GM12878 (cell line): ENCODE data around the gene PLXNA4. TPM values are rescaled to one million over a fixed set of nuclear protein-coding genes. Genes with fewer than 3 reads are reported as not detected.

ENCODE experiments used
- ATAC-seq: fragments of 200-7000 bp; cut with Tn5 transposase; 3 replicates; pipeline ENCODE4 v1.9.1; 2020; ENCODE audit warnings: mild to moderate bottlenecking, moderate library complexity
- BruUV-seq: library from RNA; stranded (reverse); fragments of 400-500 nt; replicated peaks from 2 replicates; lab custom pipeline; 2021; lab: Mats Ljungman, UMichigan
- CTCF ChIA-PET: fragments of 300-600 bp; sonication (Branson Sonifier 250); formaldehyde crosslinking; extraction: SDS; loops from one replicate; lab custom pipeline; 2021; ENCODE audit warnings: inconsistent platforms; lab: Yijun Ruan, JAX
- POLR2A ChIA-PET: fragments of 350-600 bp; formaldehyde crosslinking; extraction: SDS; loops from one replicate; lab custom pipeline; 2021; ENCODE audit warnings: inconsistent platforms; lab: Charles Lee
- RAD21 ChIA-PET: fragments of 300-600 bp; sonication (Branson Sonifier 250); formaldehyde crosslinking; loops from one replicate; lab custom pipeline; 2023; ENCODE audit warnings: antibody characterized with exemption; ENCODE audit not compliant: unreplicated experiment; lab: Charles Lee
- SMC1A ChIA-PET: fragments of 300-600 bp; sonication (Branson Sonifier 250); formaldehyde crosslinking; loops from one replicate; lab custom pipeline; 2023; ENCODE audit not compliant: unreplicated experiment, uncharacterized antibody; lab: Charles Lee
- DNase-seq: peaks from one replicate; pipeline ENCODE4 v3.0.0-alpha.2; 2011; ENCODE audit warnings: low read depth, low spot score
- FAIRE-seq: peaks from 3 replicates; lab custom pipeline; 2011; peaks lifted over from hg19 to GRCh38; lab: Jason Lieb, UNC
- H2AFZ ChIP-seq: 2 replicates; pipeline ENCODE4 v1.6.0; 2011; ENCODE audit warnings: low read depth, low read length, control low read depth; ENCODE audit not compliant: control insufficient read depth
- H3K27ac ChIP-seq: 2 replicates; pipeline ENCODE4 v1.5.1; 2011; ENCODE audit warnings: control low read depth; ENCODE audit not compliant: control insufficient read depth, insufficient read depth
- H3K27me3 ChIP-seq, 2 experiments: replicated peaks in 1 of 2; 2 replicates each; pipeline versions ENCODE4 v1.6.0 to v1.6.1; 2011; ENCODE audit warnings: low read length in 1 of 2; ENCODE audit not compliant: control insufficient read depth in 2 of 2, insufficient read depth in 2 of 2
- H3K36me3 ChIP-seq, 2 experiments: 2 replicates each; pipeline ENCODE4 v1.5.1; 2011; ENCODE audit warnings: low read length in 1 of 2; ENCODE audit not compliant: control insufficient read depth in 2 of 2, insufficient read depth in 2 of 2
- H3K4me1 ChIP-seq: 2 replicates; pipeline ENCODE4 v1.6.1; 2011; ENCODE audit warnings: mild to moderate bottlenecking, low read length, moderate library complexity, mixed read lengths; ENCODE audit not compliant: control insufficient read depth, insufficient read depth
- H3K4me2 ChIP-seq: 2 replicates; pipeline ENCODE4 v1.6.0; 2011; ENCODE audit warnings: control low read depth; ENCODE audit not compliant: control insufficient read depth, insufficient read depth
- H3K4me3 ChIP-seq: fragments of 200-600 bp; sonication (generic); 2 replicates; pipeline ENCODE4 v1.5.1; 2016
- H3K79me2 ChIP-seq: 2 replicates; pipeline ENCODE4 v1.6.0; 2011; ENCODE audit warnings: low read length; ENCODE audit not compliant: control insufficient read depth, insufficient read depth
- H3K9ac ChIP-seq: 2 replicates; pipeline ENCODE4 v1.8.0; 2011; ENCODE audit warnings: low read length, control low read depth, mixed read lengths; ENCODE audit not compliant: control insufficient read depth, insufficient read depth
- H3K9me3 ChIP-seq: replicated peaks from 3 replicates; pipeline ENCODE4 v1.5.1; 2011; ENCODE audit warnings: mild to moderate bottlenecking, low read length; ENCODE audit not compliant: control insufficient read depth, insufficient read depth
- H4K20me1 ChIP-seq: 2 replicates; pipeline ENCODE4 v1.6.0; 2011; ENCODE audit not compliant: control insufficient read depth, insufficient read depth
- FOS ChIP-seq: IDR thresholded peaks from 3 replicates; pipeline ENCODE4 v1.6.1; 2011; ENCODE audit warnings: borderline replicate concordance; ENCODE audit not compliant: insufficient read length; ENCODE audit errors: extremely low read depth
- NFYA ChIP-seq: IDR thresholded peaks from 2 replicates; pipeline ENCODE4 v1.6.1; 2011; ENCODE audit warnings: low read depth, mild to moderate bottlenecking, low read length, improper control_type of control experiment, borderline replicate concordance
- POLR2AphosphoS5 ChIP-seq: IDR thresholded peaks from 2 replicates; pipeline ENCODE4 v1.6.1; 2011; ENCODE audit warnings: mild to moderate bottlenecking, low read length, inconsistent platforms
- RBBP5 ChIP-seq: fragments of 200-600 bp; sonication (generic); conservative IDR thresholded peaks from 2 replicates; pipeline ENCODE4 v1.6.1; 2016
- RELB ChIP-seq: fragments of 450-650 bp; IDR thresholded peaks from 2 replicates; pipeline ENCODE4 v1.6.1; 2017; ENCODE audit warnings: low read depth, mild to moderate bottlenecking, moderate library complexity
- SP1 ChIP-seq: IDR thresholded peaks from one replicate; pipeline ENCODE4 v1.6.1; 2011; ENCODE audit warnings: low read depth, low read length
- TAF1 ChIP-seq: IDR thresholded peaks from 2 replicates; pipeline ENCODE4 v1.6.1; 2011; ENCODE audit warnings: mild to moderate bottlenecking, low read depth, low read length, borderline replicate concordance
- ZNF217 ChIP-seq: fragments of 450-650 bp; IDR thresholded peaks from 2 replicates; pipeline ENCODE4 v1.6.1; 2017; ENCODE audit warnings: antibody characterized with exemption, mild to moderate bottlenecking
- WGBS: methylation state at CpG from one replicate; pipeline ENCODE4 v1.1.6; 2016; ENCODE audit warnings: low lambda C conversion rate; ENCODE audit not compliant: insufficient replicate concordance, insufficient coverage; ENCODE audit errors: missing lambda C conversion rate; 5-methylcytosine and 5-hydroxymethylcytosine counted together
- in situ Hi-C: fragments of 300-500 bp; cut with MboI; formaldehyde crosslinking; loops from 9 replicates; pipeline ENCODE4 v1.14.3; 2018; ENCODE audit warnings: mixed read lengths
- intact Hi-C: fragments of 100-400 bp; cut with micrococcal nuclease; formaldehyde crosslinking; loops from one replicate; pipeline ENCODE4 v1.14.2; 2022; ENCODE audit not compliant: unreplicated experiment
- polyA plus RNA-seq, 11 experiments: library from polyadenylated mRNA; depleted of rRNA in 4 of 11; unstranded in 6 of 11; stranded (reverse) in 5 of 11; fragments of >200 nt; fragmentation: Nextera tagmentation in 4 of 11; fragmentation: Illumina TruSeq in 1 of 11; extraction: Ambion mirVana in 4 of 11; extraction: Trizol in 1 of 11; gene quantifications; 1 replicate in 1 of 11; 2 replicates in 10 of 11; pipeline versions ENCODE4 v1.2.1 to v1.2.3, GENCODE V29; 2011 to 2016; ENCODE audit warnings: inconsistent platforms in 2 of 11, missing spikeins in 2 of 11, low read depth in 1 of 11
- total RNA-seq, 4 experiments: library from RNA; depleted of rRNA in 3 of 4; stranded (reverse); fragments of >200 nt in 3 of 4; fragmentation: Illumina TruSeq in 1 of 4; extraction: Trizol in 1 of 4; gene quantifications; 2 replicates each; pipeline versions ENCODE4 v1.2.1 to v1.2.3, GENCODE V29; 2013 to 2021
- TF ChIP-seq, protein P1 (sequence below): fragments of 450-650 bp; IDR thresholded peaks from 2 replicates; pipeline ENCODE4 v1.6.1; 2014; ENCODE audit warnings: mild to moderate bottlenecking

Gene PLXNA4
- total and polyA plus RNA-seq, 10 of the 15 experiments (the other 5 are each of a cell fraction or from before 2014, with no cell fraction given): 0.03 TPM; not detected in 9

DNA sequence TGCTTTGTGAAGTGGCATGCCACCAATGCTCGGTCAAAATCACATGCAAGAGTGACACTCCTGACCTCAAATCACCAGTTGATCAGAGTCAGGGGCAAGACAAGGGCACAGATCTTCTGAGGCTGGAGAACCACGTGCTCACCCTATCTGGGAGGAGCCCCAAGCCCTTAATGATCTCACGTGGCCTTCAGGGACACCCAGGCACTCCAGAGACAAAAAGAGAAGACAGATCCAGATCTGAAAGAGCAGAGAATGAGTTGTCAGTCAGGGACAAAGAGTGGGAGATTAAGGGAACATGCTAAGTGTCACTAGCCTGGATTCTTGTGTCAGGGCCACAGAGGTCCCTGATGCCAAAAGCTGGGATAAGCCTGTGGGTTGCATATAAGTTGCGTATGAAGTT is 134.3 kb downstream of the PLXNA4 start:
- H3K27me3 ChIP-seq: no peaks in the 10 kb centered on the region
- ATAC-seq: no peak
- intact Hi-C loops (no loop called here), in situ Hi-C loops (no loop called here)
- H3K36me3 ChIP-seq: no peaks in the 10 kb centered on the region
- DNase-seq: no peak
- H2AFZ ChIP-seq: no peak overlapping the region
- no peak for FAIRE-seq
- no peak overlapping the region for H3K9ac ChIP-seq
- no TSS peak for BruUV-seq
- CTCF ChIA-PET: no interaction called here
- TF ChIP-seq POLR2AphosphoS5 (no peak), FOS (no peak), NFYA (no peak), RELB (no peak), TAF1 (no peak), RBBP5 (no peak), SP1 (no peak), ZNF217 (no peak)
- TF ChIP-seq, protein P1, sequence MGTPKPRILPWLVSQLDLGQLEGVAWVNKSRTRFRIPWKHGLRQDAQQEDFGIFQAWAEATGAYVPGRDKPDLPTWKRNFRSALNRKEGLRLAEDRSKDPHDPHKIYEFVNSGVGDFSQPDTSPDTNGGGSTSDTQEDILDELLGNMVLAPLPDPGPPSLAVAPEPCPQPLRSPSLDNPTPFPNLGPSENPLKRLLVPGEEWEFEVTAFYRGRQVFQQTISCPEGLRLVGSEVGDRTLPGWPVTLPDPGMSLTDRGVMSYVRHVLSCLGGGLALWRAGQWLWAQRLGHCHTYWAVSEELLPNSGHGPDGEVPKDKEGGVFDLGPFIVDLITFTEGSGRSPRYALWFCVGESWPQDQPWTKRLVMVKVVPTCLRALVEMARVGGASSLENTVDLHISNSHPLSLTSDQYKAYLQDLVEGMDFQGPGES: no peak
- TF ChIP-seq, all 136 proteins: peak for 0
- ChIA-PET POLR2A (no interaction called here), SMC1A (no interaction called here), RAD21 (no interaction called here)
- H3K9me3 ChIP-seq: no peaks in the 10 kb centered on the region
- 22% methylated on average over 4 of the region's 4 CpGs for WGBS
- no peaks in the 10 kb centered on the region for H4K20me1 ChIP-seq
- H3K4me3 ChIP-seq: no peak overlapping the region
- no peaks in the 10 kb centered on the region for H3K79me2 ChIP-seq
- H3K27ac ChIP-seq: no peak overlapping the region
- no peak overlapping the region for H3K4me2 ChIP-seq
- no peaks in the 10 kb centered on the region for H3K4me1 ChIP-seq
